Pancreas (tissue), 10 donors: Measurements from ENCODE around the gene OCRL. TPM values are rescaled to one million over a fixed set of nuclear protein-coding genes. Genes with fewer than 3 reads are reported as not detected.
"Not testable (repeated sequence)": the region's sequence is repeated elsewhere in the genome, so short reads cannot be mapped to it uniquely, and the experiment has no call there.

Experiments
- ATAC-seq, 4 donors: fragments of 200-7000 bp; cut with Tn5 transposase; one replicate each; pipeline versions ENCODE4 v1.8.0 to v1.9.1; 2020; ENCODE audit warnings: mild to moderate bottlenecking in 4 of 4, moderate library complexity in 4 of 4
- DNase-seq, 6 donors: peaks; one replicate each; pipeline ENCODE4 v3.0.0-alpha.2; 2020
- FAIRE-seq: peaks from 2 replicates; lab custom pipeline; 2012; peaks lifted over from hg19 to GRCh38; lab: Jason Lieb, UNC
- H3K27ac ChIP-seq, 4 donors: fragments of 200-600 bp; sonication (generic); 1 replicate in 3 of 4; 2 replicates in 1 of 4; pipeline versions ENCODE4 v1.5.0 to v1.8.0; 2020
- H3K27me3 ChIP-seq, 4 donors: fragments of 200-600 bp; one replicate each; pipeline ENCODE4 v1.8.0; 2021
- H3K36me3 ChIP-seq, 3 donors: fragments of 200-600 bp; sonication (generic) in 1 of 3; one replicate each; pipeline versions ENCODE4 v1.5.0 to v1.8.0; 2020 to 2021
- H3K4me1 ChIP-seq, 3 donors: fragments of 200-600 bp; one replicate each; pipeline ENCODE4 v1.8.0; 2021
- H3K4me3 ChIP-seq, 4 donors: fragments of 200-600 bp; sonication (generic) in 2 of 4; one replicate each; pipeline versions ENCODE4 v1.5.0 to v1.8.0; 2020 to 2021
- H3K9me3 ChIP-seq, 4 donors: fragments of 200-600 bp; one replicate each; pipeline ENCODE4 v1.8.0; 2021
- WGBS, 2 donors: extraction: QIAGEN DNeasy Blood & Tissue Kit; methylation state at CpG; one replicate each; pipeline ENCODE4 v1.1.7; 2013; 5-methylcytosine and 5-hydroxymethylcytosine counted together
- intact Hi-C, 3 donors: fragments of 100-400 bp; cut with DNase I; formaldehyde crosslinking; loops; one replicate each; pipeline versions ENCODE4 v1.11.1 to v1.14.2; 2022
- polyA plus RNA-seq, 2 donors: library from polyadenylated mRNA; stranded (reverse); fragments of 200-250 nt; gene quantifications; one replicate each; pipeline ENCODE4 v1.2.3, GENCODE V29; 2013
- total RNA-seq, 6 donors: library from RNA; stranded (reverse); fragmentation: NEBNext Ultra II Directional in 4 of 6; extraction: Animal tissue kit (Norgen Biotek cat#: 25700) in 4 of 6; gene quantifications; one replicate each; pipeline versions ENCODE4 v1.2.1 to v1.2.4, GENCODE V29; 2021 to 2023
- TF ChIP-seq, protein P1 (sequence below), 4 donors: fragments of 200-600 bp; sonication (generic) in 3 of 4; IDR thresholded peaks; one replicate each; pipeline versions ENCODE4 v1.5.0 to v1.8.0; 2021; ENCODE audit warnings: antibody characterized with exemption in 4 of 4
- donor health status: healthy with polysubstance abuse.
- donor health status: DM: no; HTN: no; CAD: no; lungs with moderate emphysema.
- donor health status: DM: no; HTN: no; CAD: no.
- donor health status: control.
- donor health status: control.
- donor health status: Bipolar disorder and iron deficiency.
- donor health status: DM: yes; HTN: yes; CAD: no.
- donor health status: DM: no; HTN: no; CAD: no.
- donor health status: DM: no; HTN: no; CAD: no.
- donor health status: DM: yes; HTN: yes; CAD: no.

OCRL gene
- total and polyA plus RNA-seq, 8 donors = 6.9 to 16.2 (median 9.7) TPM

- Histone ChIP-seq H3K9me3 (no peaks in the 10 kb centered on the region), H3K4me1 (no peaks in the 10 kb centered on the region), H3K27me3 (peaks cover 0 to 4% (median 0%) of the 10 kb centered on the region in 4 donors), H3K27ac (no peak overlapping the region), H3K4me3 (no peak overlapping the region), H3K36me3 (peaks cover 0 to 5% (median 0%) of the 10 kb centered on the region in 3 donors)
- WGBS, 2 donors = 86 to 100% methylated on average over 1 of the region's 1 CpG
- FAIRE-seq (no peak), ATAC-seq (no peak), DNase-seq (no peak)
- TF ChIP-seq, protein P1, sequence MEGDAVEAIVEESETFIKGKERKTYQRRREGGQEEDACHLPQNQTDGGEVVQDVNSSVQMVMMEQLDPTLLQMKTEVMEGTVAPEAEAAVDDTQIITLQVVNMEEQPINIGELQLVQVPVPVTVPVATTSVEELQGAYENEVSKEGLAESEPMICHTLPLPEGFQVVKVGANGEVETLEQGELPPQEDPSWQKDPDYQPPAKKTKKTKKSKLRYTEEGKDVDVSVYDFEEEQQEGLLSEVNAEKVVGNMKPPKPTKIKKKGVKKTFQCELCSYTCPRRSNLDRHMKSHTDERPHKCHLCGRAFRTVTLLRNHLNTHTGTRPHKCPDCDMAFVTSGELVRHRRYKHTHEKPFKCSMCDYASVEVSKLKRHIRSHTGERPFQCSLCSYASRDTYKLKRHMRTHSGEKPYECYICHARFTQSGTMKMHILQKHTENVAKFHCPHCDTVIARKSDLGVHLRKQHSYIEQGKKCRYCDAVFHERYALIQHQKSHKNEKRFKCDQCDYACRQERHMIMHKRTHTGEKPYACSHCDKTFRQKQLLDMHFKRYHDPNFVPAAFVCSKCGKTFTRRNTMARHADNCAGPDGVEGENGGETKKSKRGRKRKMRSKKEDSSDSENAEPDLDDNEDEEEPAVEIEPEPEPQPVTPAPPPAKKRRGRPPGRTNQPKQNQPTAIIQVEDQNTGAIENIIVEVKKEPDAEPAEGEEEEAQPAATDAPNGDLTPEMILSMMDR (IDR thresholded peaks at IDR 0.05) = no peak
- intact Hi-C loops = no loop called here
These were observed 19.7 kb downstream of the OCRL start for GRCh38 chrX:129559783-129560182.

DNA sequence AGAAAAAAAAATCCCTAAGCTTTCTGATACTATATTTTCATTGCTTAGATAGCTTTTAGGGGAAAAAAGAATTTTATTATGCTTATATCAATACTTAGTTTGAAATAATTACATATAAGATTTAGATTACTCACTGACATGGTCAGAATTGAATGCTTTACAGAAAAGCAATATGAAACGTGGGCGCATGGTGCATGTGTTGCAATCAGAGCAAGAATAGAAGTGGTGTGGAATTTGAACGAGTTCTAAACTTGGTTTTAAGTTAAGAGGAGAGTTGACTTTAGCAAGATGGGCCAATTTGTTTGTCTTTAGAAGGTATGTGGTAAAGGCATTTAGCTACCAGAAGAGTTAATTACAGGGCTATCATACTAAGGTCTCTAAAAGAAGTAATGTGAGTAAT lies 21.4 kb downstream of the OCRL start:
- TF ChIP-seq, protein P1 (IDR thresholded peaks at IDR 0.05) = no peak
- Histone ChIP-seq H3K27me3 (peaks cover 0 to 4% (median 0%) of the 10 kb centered on the region in 4 donors), H3K4me3 (no peak overlapping the region), H3K4me1 (no peaks in the 10 kb centered on the region), H3K27ac (no peak overlapping the region), H3K9me3 (no peaks in the 10 kb centered on the region), H3K36me3 (peaks cover 0 to 5% (median 0%) of the 10 kb centered on the region in 3 donors)
- WGBS, 2 donors = 58 to 91% methylated on average over 3 of the region's 3 CpGs
- ATAC-seq (no peak), FAIRE-seq (no peak), DNase-seq (no peak)
- intact Hi-C loops = no loop called here

- DNase-seq, ATAC-seq, H3K27ac ChIP-seq, FAIRE-seq, intact Hi-C loops, H3K4me1 ChIP-seq, H3K9me3 ChIP-seq, H3K36me3 ChIP-seq, H3K4me3 ChIP-seq, H3K27me3 ChIP-seq: not testable (repeated sequence)
- WGBS, 2 donors = 88 to 94% methylated on average over 4 of the region's 5 CpGs
These were observed 24.3 kb downstream of the OCRL start for GRCh38 chrX:129564345-129564744.

DNA sequence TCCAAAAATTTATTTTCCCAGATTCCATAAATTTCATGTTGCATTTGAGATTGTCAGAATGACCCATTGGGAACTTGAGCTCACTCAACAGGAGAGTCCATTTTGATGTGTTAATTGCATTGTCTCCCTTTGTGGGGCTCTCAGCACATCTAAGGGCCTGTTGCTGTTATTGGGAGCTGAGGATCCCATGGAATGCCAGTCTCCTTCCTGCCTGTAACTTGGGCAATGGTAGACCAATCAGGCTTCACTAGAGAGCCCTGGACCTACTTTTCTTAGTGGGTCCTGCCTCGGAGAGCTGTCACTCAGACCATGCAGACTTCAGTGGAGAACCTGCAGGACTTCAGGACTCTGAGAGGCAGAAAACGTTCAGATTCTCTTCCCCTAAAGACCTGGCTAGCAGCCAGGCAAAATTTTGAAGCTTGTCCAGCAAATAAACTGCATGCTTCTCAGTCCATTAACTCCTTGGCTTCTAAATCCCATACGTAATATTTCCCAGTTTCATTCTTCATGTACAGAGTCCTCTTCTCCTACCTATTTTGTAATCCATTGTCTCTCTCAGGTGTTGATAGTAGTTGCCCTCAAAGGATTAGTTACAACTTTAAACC lies 25.1 kb downstream of the OCRL start:
- DNase-seq = no peak
- no peak for ATAC-seq
- FAIRE-seq = no peak
- Histone ChIP-seq H3K27me3 (peaks cover 0 to 4% (median 0%) of the 10 kb centered on the region in 4 donors), H3K9me3 (no peaks in the 10 kb centered on the region), H3K4me3 (no peak overlapping the region), H3K36me3 (no peaks in the 10 kb centered on the region), H3K4me1 (no peaks in the 10 kb centered on the region), H3K27ac (no peak overlapping the region)
- 24 to 34% methylated on average over 3 of the region's 3 CpGs for WGBS, 2 donors
- TF ChIP-seq, protein P1 (IDR thresholded peaks at IDR 0.05) = no peak
- intact Hi-C loops = no loop called here

DNA sequence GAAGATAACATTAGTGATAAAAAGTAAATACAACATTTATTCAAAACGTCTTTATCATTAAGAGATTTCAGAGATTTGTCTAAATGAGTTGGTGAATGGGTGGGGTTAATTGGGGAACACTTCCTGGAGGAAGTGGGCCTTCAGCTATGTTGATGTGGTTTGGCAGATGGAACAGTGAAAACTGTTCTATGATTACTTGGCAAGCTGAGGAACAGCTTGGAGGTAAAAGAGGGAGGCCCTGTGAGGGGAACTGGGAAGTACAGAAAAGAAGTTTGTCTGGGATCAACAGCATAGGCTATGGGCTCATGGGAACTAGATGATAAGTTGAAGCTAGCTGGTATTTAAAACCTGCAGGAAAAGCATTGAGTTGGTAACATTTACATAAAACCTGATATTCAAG lies 26.0 kb downstream of the OCRL start:
- no peak for DNase-seq

More for the DNA sequence above, 26.0 kb downstream of the OCRL start:
- FAIRE-seq = no peak
- Histone ChIP-seq H3K9me3 (no peaks in the 10 kb centered on the region), H3K36me3 (no peaks in the 10 kb centered on the region), H3K27me3 (peaks cover 0 to 4% (median 0%) of the 10 kb centered on the region in 4 donors), H3K27ac (no peak overlapping the region), H3K4me1 (no peaks in the 10 kb centered on the region), H3K4me3 (no peak overlapping the region)
- TF ChIP-seq, protein P1 (IDR thresholded peaks at IDR 0.05) = no peak
- ATAC-seq = no peak
- intact Hi-C loops = no loop called here
- 0 to 3% methylated on average over 1 of the region's 1 CpG for WGBS, 2 donors
